ENCODE data around the gene RCBTB1.
"Not testable (repeated sequence)": the region's sequence is repeated elsewhere in the genome, so short reads cannot be mapped to it uniquely, and the experiment has no call there.

RCBTB1 gene

DNA sequence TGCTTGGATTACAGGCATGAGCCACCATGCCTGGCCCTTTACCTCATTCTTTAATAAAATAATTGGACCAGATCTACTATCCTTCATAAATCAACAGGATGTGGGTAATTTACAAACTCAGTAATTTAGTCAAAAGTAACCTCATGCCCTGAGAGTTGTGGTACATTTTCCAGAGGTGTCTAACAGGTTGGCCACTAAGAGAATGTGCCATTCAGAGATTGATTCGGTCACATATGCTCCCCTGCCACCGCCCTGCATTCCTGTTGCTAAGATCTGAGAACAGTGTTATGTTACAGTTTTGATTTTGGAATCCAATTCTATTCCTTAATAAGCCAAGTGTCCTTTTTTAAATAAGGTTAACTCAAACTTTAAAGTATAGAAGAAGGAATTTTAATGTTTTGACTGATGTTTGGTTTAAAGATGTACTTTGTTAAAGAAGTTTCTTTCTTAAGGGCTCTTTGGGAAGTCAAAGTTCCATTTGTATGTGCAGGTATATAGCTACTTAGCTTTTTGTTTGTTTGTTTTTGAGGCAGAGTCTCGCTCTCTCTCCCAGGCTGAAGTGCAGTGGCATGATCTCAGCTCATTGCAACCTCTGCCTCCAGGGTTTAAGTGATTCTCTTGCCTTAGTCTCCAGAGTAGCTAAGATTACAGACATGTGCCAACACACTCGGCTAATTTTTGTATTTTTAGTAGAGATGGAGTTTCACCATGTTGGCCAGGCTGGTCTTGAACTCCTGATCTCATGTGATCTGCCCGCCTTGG lies 60.4 kb downstream of the RCBTB1 start:
- no peak for DNase-seq

DNA sequence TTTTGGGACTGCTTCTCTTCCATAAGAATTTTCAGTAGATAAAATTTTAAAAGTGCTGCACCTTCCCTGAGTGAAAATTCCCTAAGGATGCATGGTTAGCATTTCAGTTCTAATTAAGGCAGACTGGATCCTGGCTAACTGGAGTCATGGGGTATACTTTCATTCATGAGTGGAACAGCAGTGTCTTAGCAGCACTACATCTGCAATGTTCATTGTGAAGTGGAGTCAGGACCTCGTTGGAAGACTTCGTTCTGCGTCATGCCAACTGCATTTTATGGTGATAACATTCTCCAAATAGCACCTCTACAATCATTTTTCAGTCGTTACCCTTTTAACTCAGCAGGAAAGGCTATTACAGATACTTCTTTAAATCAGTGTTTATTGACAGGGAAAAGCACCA lies 64.1 kb downstream of the RCBTB1 start:
- no peak for DNase-seq

DNA sequence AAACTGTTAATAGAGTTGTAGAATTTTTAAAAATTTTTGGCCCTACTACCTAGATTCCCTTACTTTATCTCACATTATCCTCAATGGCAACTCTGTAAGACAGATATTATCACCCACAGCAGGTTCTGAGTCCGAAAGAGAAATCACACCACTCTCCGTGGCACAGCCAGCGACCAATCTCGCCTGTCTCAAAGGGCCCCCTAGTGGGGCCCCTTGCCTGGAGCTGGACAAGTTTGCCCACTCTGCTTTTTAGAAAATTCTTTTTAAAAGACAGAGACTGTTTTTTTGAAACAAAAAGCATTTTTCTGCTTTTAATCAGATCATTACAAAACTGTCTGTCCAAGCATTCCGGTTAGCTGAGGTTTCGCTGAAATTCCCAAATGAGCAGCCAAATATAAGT lies 67.9 kb downstream of the RCBTB1 start:
- DNase-seq = peak in 19 of 58 donors; percentile 2 to 38 (median 11)

DNA sequence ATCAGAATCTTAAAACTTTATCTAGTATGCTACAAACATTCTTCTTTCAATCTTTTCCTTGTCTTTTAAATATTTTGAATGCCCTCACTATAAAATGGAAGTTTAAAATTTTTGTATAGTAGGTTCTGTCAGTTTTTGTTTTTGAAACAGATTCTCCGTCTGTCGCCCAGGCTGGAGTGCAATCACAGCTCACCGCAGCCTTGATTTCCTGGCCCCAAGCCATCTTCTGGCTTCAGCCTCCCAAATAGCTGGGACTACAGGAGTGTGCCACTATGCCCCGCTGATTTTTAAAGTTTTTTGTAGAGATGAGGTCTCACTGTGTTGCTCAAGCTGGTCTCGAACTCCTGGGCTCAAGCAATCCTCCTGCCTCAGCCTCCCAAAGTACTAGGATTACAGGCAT lies 68.9 kb downstream of the RCBTB1 start:
- peak in 1 of 58 donors; percentile 20 for DNase-seq

DNA sequence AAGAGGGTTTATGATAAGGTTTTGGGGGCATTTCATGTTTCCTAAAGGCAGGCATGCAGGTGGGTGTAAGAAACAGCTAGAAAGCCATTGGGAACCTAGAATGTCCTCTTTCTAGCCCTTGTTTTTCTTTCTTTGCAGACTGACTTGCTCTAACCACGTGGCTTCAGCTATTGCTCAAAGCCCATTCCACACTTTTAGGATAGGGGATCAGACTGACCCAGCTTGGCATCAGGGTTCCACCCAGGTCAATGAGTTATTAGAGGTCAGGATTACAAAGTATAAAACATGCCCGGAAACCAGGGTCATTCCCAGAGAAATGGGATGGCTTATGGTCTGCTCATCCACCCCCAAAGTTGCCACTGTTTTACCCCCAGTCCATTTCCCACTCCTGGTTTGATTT lies 72.8 kb downstream of the RCBTB1 start:
- DNase-seq = no peak

DNA sequence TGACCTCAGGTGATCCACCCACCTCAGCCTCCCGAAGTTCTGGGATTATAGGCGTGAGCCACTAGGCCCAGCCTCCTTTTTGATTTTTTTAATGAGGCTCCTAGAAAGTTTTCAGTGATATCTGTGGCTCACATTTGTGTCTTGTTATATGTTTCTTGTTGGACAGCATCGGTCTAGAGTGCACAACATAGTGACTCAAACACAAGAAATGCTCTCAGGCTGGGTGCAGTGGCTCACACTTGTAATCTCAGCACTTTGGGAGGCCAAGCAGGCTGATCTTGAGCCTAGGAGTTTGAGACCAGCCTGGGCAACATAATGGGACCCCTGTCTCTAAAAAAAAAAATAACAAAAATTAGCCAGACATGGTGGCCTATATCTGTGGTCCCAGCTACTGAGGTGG lies 81.4 kb downstream of the RCBTB1 start:
- DNase-seq = no peak

DNA sequence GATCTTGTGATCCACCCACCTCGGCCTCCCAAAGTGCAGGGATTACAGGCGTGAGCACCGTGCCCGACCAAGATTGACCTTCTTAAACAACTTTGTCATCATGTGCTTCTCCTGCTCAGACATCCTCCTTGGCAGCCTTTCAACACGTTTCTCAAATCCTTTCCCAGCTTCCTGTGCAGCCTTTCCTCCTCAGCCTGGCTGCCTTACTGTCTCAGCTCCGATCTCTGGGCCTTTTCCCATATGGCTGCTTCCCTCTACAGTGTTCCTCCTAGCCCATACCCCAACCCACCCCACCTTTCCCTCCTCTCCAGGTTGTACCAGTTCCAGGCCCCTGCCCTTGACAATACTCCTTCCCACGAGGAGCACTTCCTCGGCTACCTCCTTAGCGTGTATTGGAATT lies 82.4 kb downstream of the RCBTB1 start:
- no peak for DNase-seq

DNA sequence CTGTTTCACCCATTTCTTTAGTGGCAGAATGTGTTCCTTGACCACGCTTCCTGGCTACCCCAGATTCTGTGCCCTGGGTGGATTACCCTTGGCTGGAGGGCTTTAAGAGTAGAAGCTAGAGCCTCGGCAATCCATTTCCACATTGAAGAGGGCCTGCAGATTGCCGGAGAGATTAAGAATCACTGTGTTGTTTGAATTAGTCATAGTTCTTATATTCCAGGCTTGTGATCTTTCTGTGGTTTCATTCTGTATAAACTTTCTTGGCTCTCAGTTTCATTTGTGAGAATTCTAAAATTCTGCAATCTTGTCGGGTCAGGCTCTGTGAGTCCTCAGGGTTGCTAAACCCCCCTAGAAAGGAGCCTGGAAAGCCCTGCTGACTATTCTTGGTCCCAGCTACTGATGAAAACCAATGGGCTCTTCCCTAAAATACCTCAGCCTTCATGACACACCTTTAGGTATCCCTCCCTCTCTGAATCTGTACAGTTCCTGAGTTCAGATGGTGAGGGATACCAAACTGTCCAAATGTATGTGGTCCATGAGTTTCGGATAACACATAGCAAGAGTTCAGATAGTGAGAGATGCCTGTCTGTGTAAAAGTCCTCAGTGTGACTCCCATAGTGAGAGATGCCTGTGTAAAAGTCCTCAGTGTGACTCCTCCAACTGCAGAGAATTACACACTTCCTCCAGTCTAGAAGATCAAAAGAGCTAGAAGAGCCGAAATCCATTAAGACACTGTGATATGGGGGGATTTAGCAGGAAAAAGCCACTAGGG lies 85.3 kb downstream of the RCBTB1 start:
- no peak for DNase-seq

DNA sequence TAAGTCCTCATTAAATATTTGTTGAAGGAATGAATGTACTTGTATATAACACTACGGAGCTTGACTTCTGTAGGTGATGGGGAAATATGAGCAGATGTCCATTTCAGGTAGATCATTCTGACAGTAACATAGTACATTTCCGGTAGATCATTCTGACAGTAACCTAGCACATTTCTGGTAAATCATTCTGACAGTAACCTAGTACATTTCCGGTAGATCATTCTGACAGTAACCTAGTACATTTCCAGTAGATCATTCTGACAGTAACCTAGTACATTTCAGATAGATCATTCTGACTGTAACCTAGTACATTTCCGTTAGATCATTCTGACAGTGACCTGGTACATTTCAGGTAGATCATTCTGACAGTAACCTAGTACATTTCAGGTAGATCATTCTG lies 87.2 kb downstream of the RCBTB1 start:
- DNase-seq = no peak

DNA sequence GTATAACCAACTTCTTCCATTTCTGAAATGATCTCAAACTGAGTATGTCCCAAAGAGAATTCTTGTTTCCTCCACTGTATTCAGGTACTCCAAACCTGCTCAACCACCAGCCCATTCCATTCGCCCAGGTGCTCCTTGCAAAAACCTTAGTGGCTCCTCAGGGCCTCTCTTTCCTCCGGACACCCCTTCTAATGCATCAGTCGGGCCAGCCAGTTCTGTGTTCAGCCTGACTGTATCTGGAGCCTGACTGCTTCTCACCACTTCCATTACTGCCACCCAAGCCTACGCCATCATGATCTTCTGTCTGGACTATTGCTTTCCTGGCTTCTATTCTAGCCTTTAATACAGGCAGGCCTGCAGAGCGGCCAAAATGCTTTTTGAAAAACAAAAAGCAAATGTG lies 88.1 kb downstream of the RCBTB1 start:
- peak in 1 of 58 donors; percentile 2 for DNase-seq

DNA sequence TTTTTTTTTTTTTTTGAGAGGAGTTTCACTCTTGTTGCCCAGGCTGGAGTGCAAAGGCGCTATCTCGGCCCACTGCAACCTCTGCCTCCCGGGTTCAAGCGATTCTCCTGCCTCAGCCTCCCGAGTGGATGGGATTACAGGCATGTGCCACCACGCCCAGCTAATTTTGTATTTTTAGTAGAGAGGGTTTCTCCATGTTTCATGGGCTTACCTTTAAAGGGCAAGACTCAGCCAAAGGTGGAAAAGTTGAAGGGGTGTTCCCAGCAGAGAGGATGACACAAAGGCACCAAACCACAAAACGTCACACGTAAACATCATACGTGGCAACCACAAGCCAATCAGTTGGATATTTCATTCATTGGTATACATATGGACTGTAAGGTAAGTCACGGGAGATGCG lies 88.5 kb downstream of the RCBTB1 start:
- DNase-seq = not testable (repeated sequence)

DNA sequence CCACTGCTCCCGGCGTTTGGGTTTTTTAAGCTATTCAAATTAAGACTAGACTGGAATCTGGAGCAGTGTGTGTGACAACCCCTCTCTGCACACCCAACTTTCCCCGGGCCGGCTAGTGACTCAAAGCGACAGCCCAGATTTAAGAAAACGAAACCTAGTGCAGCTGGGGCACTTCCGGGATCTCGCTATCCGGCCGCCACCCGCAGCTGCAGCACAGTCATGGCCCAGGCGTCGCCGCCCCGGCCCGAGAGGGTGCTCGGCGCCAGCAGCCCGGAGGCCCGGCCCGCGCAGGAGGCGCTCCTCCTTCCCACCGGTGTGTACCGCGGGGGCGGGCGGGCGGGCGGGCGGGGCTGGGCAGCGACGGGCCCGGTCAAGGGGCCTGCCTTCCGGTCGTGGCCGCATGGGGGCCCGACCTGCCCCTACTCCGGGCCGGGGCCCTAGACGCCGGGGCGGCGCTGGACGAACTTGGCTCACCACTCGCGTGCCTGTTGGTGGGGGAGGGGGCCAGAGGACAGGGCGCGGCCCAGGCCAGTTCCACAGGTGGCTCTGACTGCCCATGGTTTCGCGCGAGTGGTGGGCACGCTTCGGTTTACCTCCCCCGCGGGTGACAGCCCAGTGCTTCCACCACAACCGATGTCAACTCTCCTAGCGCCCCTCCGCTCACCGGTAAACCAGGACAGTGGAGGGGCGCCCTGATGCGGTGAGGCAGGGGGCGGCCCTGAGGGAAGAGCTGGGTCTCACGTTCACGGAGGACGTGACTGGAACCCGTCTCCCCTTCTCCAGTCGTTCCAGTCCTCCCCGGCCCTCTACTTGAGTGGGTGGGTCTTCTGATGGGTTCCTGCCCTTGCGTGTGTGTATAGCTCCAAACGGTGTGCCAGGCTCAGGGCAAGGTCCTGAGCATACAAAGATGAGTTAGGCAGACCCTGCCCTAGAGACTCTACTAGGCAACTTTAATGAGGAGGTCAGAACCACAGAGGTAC lies 89.3 kb downstream of the RCBTB1 start, which contains the start of gene PHF11:
Gene PHF11 (plus strand): TSS at position 171 of the 980 bp plus-strand sequence. CDS start 49 bp downstream, at position 220.
- peak in 53 of 58 donors; percentile 8 to 78 (median 59) for DNase-seq

DNA sequence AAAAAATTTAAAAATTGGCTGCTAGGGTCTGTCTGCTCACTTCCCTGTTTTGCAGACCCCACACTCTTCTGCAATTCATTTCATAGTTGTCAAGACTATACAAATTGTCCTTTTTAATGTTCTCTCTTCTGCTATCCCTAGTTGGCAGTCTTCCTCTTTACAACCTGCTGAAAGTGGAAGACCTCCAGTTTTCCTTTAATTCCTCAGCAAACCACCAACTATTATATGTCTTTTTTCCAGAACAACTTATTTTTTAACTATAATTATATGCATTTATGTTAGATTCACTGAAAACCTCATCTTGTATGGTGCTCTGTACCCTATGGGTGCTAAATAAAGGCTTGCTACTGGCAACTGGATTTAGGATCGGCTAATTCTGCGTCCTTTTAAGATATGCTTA lies 90.7 kb downstream of the RCBTB1 start:
- DNase-seq = no peak

DNA sequence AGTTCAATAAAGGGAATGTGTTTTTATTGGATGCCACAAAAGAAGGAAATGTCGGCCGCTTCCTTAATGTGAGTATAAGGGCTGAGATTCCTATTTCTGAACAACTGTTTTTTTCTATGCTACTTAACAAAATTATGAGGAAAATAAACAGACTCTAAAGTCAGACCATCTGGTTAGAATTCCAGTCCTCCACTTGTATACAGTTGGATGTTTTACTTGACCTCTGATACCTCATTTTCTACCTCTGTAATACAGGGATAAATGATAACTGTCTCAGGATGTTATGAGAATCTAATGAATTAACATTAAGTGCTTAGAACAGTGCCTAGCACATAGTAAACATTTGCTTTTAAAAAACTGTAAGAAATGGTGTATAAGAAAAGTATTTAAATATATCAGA lies 96.8 kb downstream of the RCBTB1 start:
- DNase-seq = no peak
